ENCODE data around the gene TTC4. TPM values are rescaled to one million over a fixed set of nuclear protein-coding genes. Genes with fewer than 3 reads are reported as not detected.
"Not testable (repeated sequence)": the region's sequence is repeated elsewhere in the genome, so short reads cannot be mapped to it uniquely, and the experiment has no call there.

Gene TTC4
- total RNA-seq, 2 donors from 2014 or later: 32.7 to 38.7 TPM

GRCh38 chr1:54764922-54765561 is 49.4 kb downstream of the TTC4 start:
- H3K27ac Mint-ChIP-seq: peak overlapping the region; percentile 95
- no peaks in the 10 kb centered on the region for H3K9me3 Mint-ChIP-seq
- H3K4me1 Mint-ChIP-seq (ENCODE audit: low read depth): peaks cover 26% of the 10 kb centered on the region
- DNase-seq (no peak), ATAC-seq (replicated peaks in 1 of 2) (peak in 1 of 2 donors; percentile 9)
- H3K4me3 Mint-ChIP-seq: peak overlapping the region; percentile 91 to 98
- H3K36me3 Mint-ChIP-seq (ENCODE audit: insufficient read depth in 2 of 2): no peaks in the 10 kb centered on the region
- no peaks in the 10 kb centered on the region for H3K27me3 Mint-ChIP-seq (ENCODE audit: low read depth)

GRCh38 chr1:54766726-54767125 is 51.1 kb downstream of the TTC4 start:
- Mint-ChIP-seq H3K36me3 (ENCODE audit: insufficient read depth in 2 of 2) (no peaks in the 10 kb centered on the region), H3K4me3 (no peak overlapping the region), H3K27me3 (ENCODE audit: low read depth) (no peaks in the 10 kb centered on the region), H3K27ac (no peak overlapping the region), H3K4me1 (ENCODE audit: low read depth) (peaks cover 21% of the 10 kb centered on the region), H3K9me3 (no peaks in the 10 kb centered on the region)
- DNase-seq: no peak
- no peak for ATAC-seq (replicated peaks in 1 of 2)

- H3K27ac Mint-ChIP-seq: no peak overlapping the region
These were observed 51.9 kb downstream of the TTC4 start for GRCh38 chr1:54767526-54767925.

GRCh38 chr1:54768093-54768492 is 52.4 kb downstream of the TTC4 start:
- ATAC-seq (replicated peaks in 1 of 2) (no peak), DNase-seq (peak; percentile 18 to 19)

More at GRCh38 chr1:54767526-54767925, 51.9 kb downstream of the TTC4 start:
- ATAC-seq (replicated peaks in 1 of 2) (no peak), DNase-seq (no peak)
- H3K4me1 Mint-ChIP-seq (ENCODE audit: low read depth): peaks cover 21% of the 10 kb centered on the region
- H3K4me3 Mint-ChIP-seq: no peak overlapping the region
- H3K9me3 Mint-ChIP-seq: no peaks in the 10 kb centered on the region
- no peaks in the 10 kb centered on the region for H3K36me3 Mint-ChIP-seq (ENCODE audit: insufficient read depth in 2 of 2)
- no peaks in the 10 kb centered on the region for H3K27me3 Mint-ChIP-seq (ENCODE audit: low read depth)

DNA sequence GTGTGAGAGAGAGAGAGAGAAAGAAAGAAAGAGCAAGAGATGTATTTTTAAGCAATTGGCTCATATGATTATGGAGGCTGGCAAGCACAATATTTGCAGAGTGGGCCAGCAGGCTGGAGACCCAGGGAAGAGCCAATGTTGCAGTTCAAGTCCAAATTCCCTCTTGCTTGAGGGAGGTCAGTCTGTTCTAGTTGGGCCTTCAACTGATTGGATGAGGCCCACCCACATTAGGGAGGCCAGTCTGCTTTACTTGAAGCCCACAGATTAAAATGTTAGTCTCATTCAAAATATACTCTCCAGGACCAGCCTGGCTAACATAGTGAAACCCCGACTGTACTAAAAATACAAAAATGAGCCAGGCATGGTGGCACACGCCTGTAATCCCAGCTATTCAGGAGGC is 57.3 kb downstream of the TTC4 start:
- DNase-seq (no peak), ATAC-seq (replicated peaks in 1 of 2) (no peak)
- Mint-ChIP-seq H3K4me1 (ENCODE audit: low read depth) (no peaks in the 10 kb centered on the region), H3K27ac (no peak overlapping the region), H3K27me3 (ENCODE audit: low read depth) (no peaks in the 10 kb centered on the region), H3K36me3 (ENCODE audit: insufficient read depth in 2 of 2) (no peaks in the 10 kb centered on the region), H3K4me3 (no peak overlapping the region), H3K9me3 (no peaks in the 10 kb centered on the region)

More at GRCh38 chr1:54768093-54768492, 52.4 kb downstream of the TTC4 start:
- no peak overlapping the region for H3K27ac Mint-ChIP-seq
- no peak overlapping the region for H3K4me3 Mint-ChIP-seq
- H3K27me3 Mint-ChIP-seq (ENCODE audit: low read depth): no peaks in the 10 kb centered on the region
- no peaks in the 10 kb centered on the region for H3K9me3 Mint-ChIP-seq
- peaks cover 16% of the 10 kb centered on the region for H3K4me1 Mint-ChIP-seq (ENCODE audit: low read depth)
- H3K36me3 Mint-ChIP-seq (ENCODE audit: insufficient read depth in 2 of 2): no peaks in the 10 kb centered on the region

- Mint-ChIP-seq H3K27me3 (ENCODE audit: low read depth) (no peaks in the 10 kb centered on the region), H3K9me3 (no peaks in the 10 kb centered on the region), H3K4me3 (no peak overlapping the region), H3K4me1 (ENCODE audit: low read depth) (no peaks in the 10 kb centered on the region), H3K36me3 (ENCODE audit: insufficient read depth in 2 of 2) (no peaks in the 10 kb centered on the region), H3K27ac (no peak overlapping the region)
- DNase-seq (no peak), ATAC-seq (replicated peaks in 1 of 2) (peak in 1 of 2 donors; percentile 25)
These were observed 59.3 kb downstream of the TTC4 start for GRCh38 chr1:54774820-54775498.

DNA sequence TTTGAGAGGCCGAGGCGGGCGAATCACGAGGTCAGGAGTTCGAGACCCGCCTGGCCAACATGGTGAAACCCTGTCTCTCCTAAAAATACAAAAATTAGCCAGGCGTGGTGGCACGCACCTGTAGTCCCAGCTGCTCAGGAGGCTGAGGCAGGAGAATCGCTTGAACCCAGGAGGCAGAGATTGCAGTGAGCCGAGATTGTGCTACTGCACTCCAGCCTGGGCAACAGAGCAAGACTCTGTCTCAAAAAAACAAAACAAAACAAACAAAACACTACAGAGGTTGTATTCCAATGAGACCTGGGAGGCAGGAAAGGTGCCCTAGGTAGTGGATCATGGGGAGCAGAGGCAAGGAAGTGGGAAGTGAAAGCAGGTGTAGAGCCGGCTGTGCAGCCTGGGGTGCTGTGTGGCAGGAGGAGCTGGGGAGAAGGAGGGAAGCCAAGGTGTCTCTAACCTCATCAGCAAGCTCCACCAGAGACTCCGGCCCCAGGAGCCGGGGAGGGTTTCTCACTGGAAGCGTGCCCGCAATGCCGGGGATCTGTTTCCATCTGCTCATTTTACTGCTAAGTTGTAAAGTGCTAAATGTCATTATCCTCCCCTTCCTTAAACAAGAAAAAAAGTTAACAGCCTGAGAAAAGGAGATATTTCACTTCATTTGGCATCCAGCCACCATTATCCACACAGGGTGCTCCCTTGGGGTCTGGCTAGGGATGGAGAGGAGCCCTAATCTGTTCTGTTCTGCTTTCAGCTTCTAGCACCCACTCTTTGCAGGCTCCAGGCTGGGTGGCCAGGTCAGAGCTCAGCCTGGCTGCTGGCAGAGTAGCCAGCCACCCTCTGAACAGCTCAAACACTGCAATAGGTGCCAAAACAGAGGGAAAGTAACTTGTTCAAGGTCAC is 60.4 kb downstream of the TTC4 start:
- H3K4me1 Mint-ChIP-seq (ENCODE audit: low read depth); H3K36me3 Mint-ChIP-seq (ENCODE audit: insufficient read depth in 2 of 2); H3K27ac Mint-ChIP-seq: not testable (repeated sequence)

DNA sequence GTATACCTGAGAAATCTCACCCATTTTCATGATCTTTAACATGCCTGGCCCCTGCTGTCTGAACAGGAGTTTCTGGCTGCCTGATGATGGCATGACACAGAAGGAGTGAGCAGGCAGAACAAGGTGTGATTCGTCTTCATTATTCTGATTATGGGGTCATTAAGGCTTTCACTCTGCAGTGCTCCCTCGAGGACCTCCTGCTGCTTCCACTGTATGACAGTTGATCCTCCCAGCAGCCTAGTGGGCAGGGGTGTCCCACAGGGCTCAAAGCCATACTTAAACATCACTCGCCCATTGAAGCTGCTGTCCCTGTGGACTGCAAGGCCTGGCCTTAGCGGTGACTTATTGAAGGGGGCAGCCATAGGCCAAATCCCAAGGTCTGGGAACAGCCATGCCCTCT is 61.4 kb downstream of the TTC4 start:
- H3K4me3 Mint-ChIP-seq: no peak overlapping the region
- peaks cover 0 to 2% of the 10 kb centered on the region in 2 donors for H3K36me3 Mint-ChIP-seq (ENCODE audit: insufficient read depth in 2 of 2)
- no peaks in the 10 kb centered on the region for H3K4me1 Mint-ChIP-seq (ENCODE audit: low read depth)
- ATAC-seq (replicated peaks in 1 of 2) (no peak), DNase-seq (no peak)
- no peaks in the 10 kb centered on the region for H3K27me3 Mint-ChIP-seq (ENCODE audit: low read depth)
- H3K9me3 Mint-ChIP-seq: no peaks in the 10 kb centered on the region
- no peak overlapping the region for H3K27ac Mint-ChIP-seq

More for the DNA sequence above, 60.4 kb downstream of the TTC4 start:
- H3K4me3 Mint-ChIP-seq; ATAC-seq (replicated peaks in 1 of 2); H3K27me3 Mint-ChIP-seq (ENCODE audit: low read depth); DNase-seq; H3K9me3 Mint-ChIP-seq: not testable (repeated sequence)

GRCh38 chr1:54777431-54777830 is 61.8 kb downstream of the TTC4 start:
- Mint-ChIP-seq H3K9me3 (no peaks in the 10 kb centered on the region), H3K4me3 (no peak overlapping the region), H3K27me3 (ENCODE audit: low read depth) (no peaks in the 10 kb centered on the region), H3K4me1 (ENCODE audit: low read depth) (no peaks in the 10 kb centered on the region), H3K27ac (no peak overlapping the region), H3K36me3 (ENCODE audit: insufficient read depth in 2 of 2) (peaks cover 0 to 2% of the 10 kb centered on the region in 2 donors)
- DNase-seq (no peak), ATAC-seq (replicated peaks in 1 of 2) (no peak)

- peaks cover 0 to 2% of the 10 kb centered on the region in 2 donors for H3K36me3 Mint-ChIP-seq (ENCODE audit: insufficient read depth in 2 of 2)
- no peak overlapping the region for H3K4me3 Mint-ChIP-seq
- H3K4me1 Mint-ChIP-seq (ENCODE audit: low read depth): no peaks in the 10 kb centered on the region
- H3K27me3 Mint-ChIP-seq (ENCODE audit: low read depth): no peaks in the 10 kb centered on the region
- DNase-seq (no peak), ATAC-seq (replicated peaks in 1 of 2) (no peak)
- H3K9me3 Mint-ChIP-seq: no peaks in the 10 kb centered on the region
- no peak overlapping the region for H3K27ac Mint-ChIP-seq
These were observed 65.5 kb downstream of the TTC4 start for GRCh38 chr1:54781023-54781723.

- no peaks in the 10 kb centered on the region for H3K4me1 Mint-ChIP-seq (ENCODE audit: low read depth)
- no peak overlapping the region for H3K4me3 Mint-ChIP-seq
- no peaks in the 10 kb centered on the region for H3K9me3 Mint-ChIP-seq
- peaks cover 0 to 2% of the 10 kb centered on the region in 2 donors for H3K36me3 Mint-ChIP-seq (ENCODE audit: insufficient read depth in 2 of 2)
- H3K27me3 Mint-ChIP-seq (ENCODE audit: low read depth): no peaks in the 10 kb centered on the region
- DNase-seq: no peak
- no peak for ATAC-seq (replicated peaks in 1 of 2)
- H3K27ac Mint-ChIP-seq: no peak overlapping the region
These were observed 66.5 kb downstream of the TTC4 start for GRCh38 chr1:54782156-54782555.

DNA sequence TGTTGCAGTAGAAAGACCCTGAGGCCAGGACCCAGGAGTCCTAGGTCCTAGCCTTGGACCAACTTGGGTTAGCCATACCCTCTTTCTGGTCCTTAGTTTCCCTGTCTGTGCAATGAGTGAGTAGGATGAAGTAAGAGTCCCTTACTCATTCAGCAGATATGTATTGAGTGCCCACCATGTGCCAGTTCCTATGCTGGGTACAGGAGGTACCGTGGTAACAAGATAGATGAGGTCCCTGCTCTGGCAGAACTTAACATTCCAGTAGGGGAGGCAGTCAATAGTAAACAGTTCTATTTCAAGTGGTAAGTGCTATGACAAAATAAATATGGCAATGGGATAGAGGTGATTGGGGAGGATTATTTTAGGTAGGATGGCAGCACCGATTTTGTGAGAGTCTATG is 66.9 kb downstream of the TTC4 start:
- Mint-ChIP-seq H3K9me3 (no peaks in the 10 kb centered on the region), H3K4me1 (ENCODE audit: low read depth) (no peaks in the 10 kb centered on the region), H3K27ac (no peak overlapping the region), H3K4me3 (no peak overlapping the region), H3K36me3 (ENCODE audit: insufficient read depth in 2 of 2) (peaks cover 0 to 2% of the 10 kb centered on the region in 2 donors), H3K27me3 (ENCODE audit: low read depth) (no peaks in the 10 kb centered on the region)
- ATAC-seq (replicated peaks in 1 of 2) (no peak), DNase-seq (no peak)
